H1 (cell line): ENCODE results near the gene SPATA31E1. TPM values are rescaled to one million over a fixed set of nuclear protein-coding genes. Genes with fewer than 3 reads are reported as not detected.

Experiments
- CTCF ChIA-PET: fragments of 300-600 bp; sonication (Branson Sonifier 250); formaldehyde crosslinking; loops from one replicate; lab custom pipeline; 2021; ENCODE audit not compliant: partially characterized antibody; lab: Charles Lee
- POLR2A ChIA-PET: fragments of 300-600 bp; sonication (Branson Sonifier 250); formaldehyde crosslinking; loops from one replicate; lab custom pipeline; 2021; ENCODE audit warnings: inconsistent platforms; ENCODE audit not compliant: partially characterized antibody; lab: Charles Lee
- DNase-seq, 2 experiments: peaks; one replicate each; pipeline versions ENCODE4 v3.0.0 to v3.0.0-alpha.2; 2010 to 2022; ENCODE audit warnings: low spot score in 2 of 2, low read depth in 1 of 2, mixed read lengths in 1 of 2
- FAIRE-seq: peaks from 2 replicates; lab custom pipeline; 2011; peaks lifted over from hg19 to GRCh38; lab: Jason Lieb, UNC
- H2AFZ ChIP-seq: 2 replicates; pipeline ENCODE4 v1.8.1; 2012; ENCODE audit warnings: low read length, inconsistent platforms
- H2AK5ac ChIP-seq: 2 replicates; pipeline ENCODE4 v1.6.1; 2013; ENCODE audit warnings: low read depth, low read length
- H2BK120ac ChIP-seq: replicated peaks from 2 replicates; pipeline ENCODE3; 2013; ENCODE audit warnings: low read depth, low read length, inconsistent platforms
- H2BK12ac ChIP-seq: 2 replicates; pipeline ENCODE4 v1.6.1; 2013; ENCODE audit warnings: low read depth, low read length
- H2BK15ac ChIP-seq: 2 replicates; pipeline ENCODE4 v1.6.1; 2013; ENCODE audit warnings: low read length
- H2BK20ac ChIP-seq: 2 replicates; pipeline ENCODE4 v1.6.1; 2013; ENCODE audit warnings: low read length
- H2BK5ac ChIP-seq: 2 replicates; pipeline ENCODE4 v1.6.1; 2013; ENCODE audit warnings: low read depth, low read length
- H3K14ac ChIP-seq: 2 replicates; pipeline ENCODE4 v1.6.1; 2013; ENCODE audit warnings: inconsistent platforms; ENCODE audit not compliant: insufficient read length
- H3K18ac ChIP-seq: 2 replicates; pipeline ENCODE4 v1.6.1; 2013; ENCODE audit warnings: low read length; ENCODE audit errors: extremely low read depth
- H3K23ac ChIP-seq: 2 replicates; pipeline ENCODE4 v1.6.1; 2013; ENCODE audit warnings: inconsistent platforms; ENCODE audit not compliant: insufficient read length
- H3K23me2 ChIP-seq: 2 replicates; pipeline ENCODE4 v1.6.1; 2013; ENCODE audit warnings: low read depth, low read length
- H3K27ac ChIP-seq: 2 replicates; pipeline ENCODE4 v1.6.1; 2011; ENCODE audit warnings: low read depth, low read length, inconsistent platforms
- H3K27me3 ChIP-seq, 4 experiments: replicated peaks in 1 of 4; 1 replicate in 1 of 4; 2 replicates in 3 of 4; pipeline versions ENCODE4 v1.6.1 to v1.8.1; 2011 to 2013; ENCODE audit warnings: low read length in 3 of 4, mild to moderate bottlenecking in 3 of 4, inconsistent platforms in 2 of 4, mixed read lengths in 2 of 4, moderate library complexity in 1 of 4; ENCODE audit not compliant: control insufficient read depth in 3 of 4, insufficient read depth in 3 of 4; ENCODE audit errors: extremely low read depth in 1 of 4
- H3K36me3 ChIP-seq, 4 experiments: 2 replicates each; pipeline versions ENCODE4 v1.6.1 to v1.8.1; 2011 to 2013; ENCODE audit warnings: mild to moderate bottlenecking in 4 of 4, low read length in 3 of 4, moderate library complexity in 2 of 4, control low read depth in 1 of 4, inconsistent platforms in 1 of 4; ENCODE audit not compliant: insufficient read depth in 4 of 4, control insufficient read depth in 2 of 4
- H3K4ac ChIP-seq: replicated peaks from 2 replicates; pipeline ENCODE3; 2013; ENCODE audit warnings: low read length, low read depth, mixed read lengths, inconsistent platforms; ENCODE audit not compliant: insufficient read length
- H3K4me1 ChIP-seq, 4 experiments: replicated peaks in 1 of 4; 1 replicate in 1 of 4; 2 replicates in 3 of 4; pipeline versions ENCODE4 v1.6.1 to v1.8.1; 2011 to 2013; ENCODE audit warnings: low read length in 3 of 4, inconsistent platforms in 2 of 4, mixed read lengths in 1 of 4; ENCODE audit not compliant: insufficient read depth in 4 of 4, control insufficient read depth in 3 of 4
- H3K4me2 ChIP-seq, 2 experiments: 2 replicates each; pipeline versions ENCODE4 v1.6.1 to v1.8.1; 2011 to 2013; ENCODE audit warnings: low read depth in 2 of 2, low read length in 2 of 2, control low read depth in 1 of 2, inconsistent platforms in 1 of 2, mild to moderate bottlenecking in 1 of 2; ENCODE audit not compliant: insufficient read depth in 1 of 2
- H3K4me3 ChIP-seq, 4 experiments: fragments of 200-600, 300-600 bp in 1 of 4; sonication (generic), shearing (Covaris generic), sonication (Bioruptor Twin) in 1 of 4; 2 replicates each; pipeline versions ENCODE4 v1.5.1 to v1.8.1; 2011 to 2016; ENCODE audit warnings: low read length in 4 of 4, low read depth in 3 of 4, control low read depth in 2 of 4, inconsistent platforms in 2 of 4, mild to moderate bottlenecking in 2 of 4, mixed read lengths in 1 of 4, moderate library complexity in 1 of 4; ENCODE audit not compliant: insufficient read depth in 2 of 4; ENCODE audit errors: extremely low read depth in 1 of 4
- H3K56ac ChIP-seq: replicated peaks from 2 replicates; pipeline ENCODE3; 2013; ENCODE audit warnings: low read depth, mild to moderate bottlenecking, mixed read lengths, low read length, inconsistent platforms; ENCODE audit not compliant: insufficient read length
- H3K79me1 ChIP-seq: 2 replicates; pipeline ENCODE4 v1.6.1; 2013; ENCODE audit warnings: low read depth, low read length, control low read depth
- H3K79me2 ChIP-seq, 2 experiments: 2 replicates each; pipeline versions ENCODE4 v1.6.1 to v1.8.1; 2012 to 2013; ENCODE audit warnings: low read length in 2 of 2, mild to moderate bottlenecking in 2 of 2, inconsistent platforms in 1 of 2; ENCODE audit not compliant: insufficient read depth in 2 of 2, control insufficient read depth in 1 of 2
- H3K9ac ChIP-seq, 4 experiments: replicated peaks in 1 of 4; 1 replicate in 1 of 4; 2 replicates in 3 of 4; pipeline versions ENCODE4 v1.6.1 to v1.8.1; 2011 to 2013; ENCODE audit warnings: low read depth in 3 of 4, low read length in 3 of 4, control low read depth in 2 of 4, mild to moderate bottlenecking in 2 of 4, moderate library complexity in 2 of 4, inconsistent platforms in 1 of 4; ENCODE audit errors: extremely low read depth in 1 of 4
- H3K9me3 ChIP-seq, 2 experiments: 2 replicates each; pipeline versions ENCODE4 v1.6.1 to v1.8.1; 2012 to 2013; ENCODE audit warnings: mild to moderate bottlenecking in 2 of 2, moderate library complexity in 2 of 2, control low read depth in 1 of 2, inconsistent platforms in 1 of 2, low read depth in 1 of 2, low read length in 1 of 2, mixed read lengths in 1 of 2; ENCODE audit not compliant: insufficient read depth in 2 of 2
- H4K20me1 ChIP-seq, 2 experiments: replicated peaks in 1 of 2; 2 replicates each; pipeline versions ENCODE3 to v1.8.1; 2011 to 2013; ENCODE audit warnings: inconsistent platforms in 2 of 2, low read length in 2 of 2, mild to moderate bottlenecking in 1 of 2; ENCODE audit not compliant: insufficient read depth in 2 of 2, control insufficient read depth in 1 of 2
- H4K5ac ChIP-seq: 2 replicates; pipeline ENCODE4 v1.6.1; 2013; ENCODE audit warnings: low read length, low read depth, mixed read lengths, inconsistent platforms; ENCODE audit not compliant: insufficient read length
- H4K8ac ChIP-seq: 2 replicates; pipeline ENCODE4 v1.8.0; 2013; ENCODE audit warnings: mild to moderate bottlenecking, moderate library complexity, low read length, inconsistent platforms; ENCODE audit not compliant: insufficient read depth; ENCODE audit errors: extremely low read depth
- H4K91ac ChIP-seq: replicated peaks from 2 replicates; pipeline ENCODE3; 2013; ENCODE audit warnings: low read length, mixed read lengths, inconsistent platforms; ENCODE audit not compliant: insufficient read length
- BRCA1 ChIP-seq: IDR thresholded peaks from 2 replicates; pipeline ENCODE4 v1.6.1; 2012; ENCODE audit warnings: low read depth, low read length, improper control_type of control experiment
- CHD1 ChIP-seq: IDR thresholded peaks from 2 replicates; pipeline ENCODE4 v1.6.1; 2012; ENCODE audit warnings: low read depth, low read length, improper control_type of control experiment
- CHD2 ChIP-seq: IDR thresholded peaks from 2 replicates; pipeline ENCODE4 v1.6.1; 2012; ENCODE audit warnings: low read length, improper control_type of control experiment
- CTBP2 ChIP-seq: IDR thresholded peaks from 2 replicates; pipeline ENCODE4 v1.7.0; 2011; ENCODE audit warnings: borderline replicate concordance, mild to moderate bottlenecking, moderate library complexity, mixed read lengths, low read length; ENCODE audit not compliant: insufficient read depth, insufficient read length
- EP300 ChIP-seq, 2 experiments: IDR thresholded peaks; 1 replicate in 1 of 2; 2 replicates in 1 of 2; pipeline ENCODE4 v1.6.1; 2011 to 2012; ENCODE audit warnings: low read depth in 2 of 2, low read length in 2 of 2, mild to moderate bottlenecking in 2 of 2, borderline replicate concordance in 1 of 2, inconsistent platforms in 1 of 2, moderate library complexity in 1 of 2
- POLR2A ChIP-seq, 2 experiments: IDR thresholded peaks; 1 replicate in 1 of 2; 2 replicates in 1 of 2; pipeline ENCODE4 v1.6.1; 2011; ENCODE audit warnings: low read depth in 2 of 2, low read length in 2 of 2, mild to moderate bottlenecking in 2 of 2; ENCODE audit errors: control extremely low read depth in 1 of 2
- POU5F1 ChIP-seq: IDR thresholded peaks from 2 replicates; pipeline ENCODE4 v1.6.1; 2011; ENCODE audit warnings: low read depth, mild to moderate bottlenecking, low read length, moderate library complexity
- SP1 ChIP-seq: IDR thresholded peaks from 2 replicates; pipeline ENCODE4 v1.6.1; 2011; ENCODE audit warnings: low read depth, low read length
- SP2 ChIP-seq: IDR thresholded peaks from 2 replicates; pipeline ENCODE4 v1.6.1; 2012; ENCODE audit warnings: mild to moderate bottlenecking, low read length, inconsistent platforms
- TAF7 ChIP-seq: optimal IDR thresholded peaks from 2 replicates; pipeline ENCODE3; 2011; ENCODE audit warnings: low read depth, mild to moderate bottlenecking, inconsistent platforms, low read length, moderate library complexity, borderline replicate concordance
- TBP ChIP-seq: IDR thresholded peaks from 2 replicates; pipeline ENCODE4 v1.6.1; 2011; ENCODE audit warnings: low read depth, low read length, improper control_type of control experiment
- WGBS, 2 experiments: shearing (Covaris generic) in 1 of 2; methylation state at CpG; one replicate each; pipeline versions ENCODE4 v1.1.6 to v1.1.7; 2013 to 2015; ENCODE audit warnings: low lambda C conversion rate in 2 of 2, mixed read lengths in 2 of 2, inconsistent platforms in 1 of 2, low coverage in 1 of 2, missing lambda C conversion rate in 1 of 2; ENCODE audit not compliant: insufficient replicate concordance in 2 of 2, insufficient coverage in 1 of 2, insufficient read length in 1 of 2; ENCODE audit errors: extremely low coverage in 1 of 2, missing lambda C conversion rate in 1 of 2; 5-methylcytosine and 5-hydroxymethylcytosine counted together
- polyA plus RNA-seq, 7 experiments: library from polyadenylated mRNA; depleted of rRNA in 3 of 7; stranded (reverse) in 5 of 7; unstranded in 2 of 7; fragments of >200 nt in 5 of 7; fragments of 200-250 nt in 2 of 7; gene quantifications; 1 replicate in 5 of 7; 2 replicates in 1 of 7; 4 replicates in 1 of 7; pipeline versions ENCODE4 v1.2.1 to v1.2.3, GENCODE V29; 2011 to 2013; ENCODE audit warnings: missing spikeins in 2 of 7, mixed read lengths in 2 of 7
- total RNA-seq: library from RNA; stranded (reverse); fragmentation: NEBNext Ultra II Directional; extraction: Animal tissue kit (Norgen Biotek cat#: 25700); gene quantifications from 2 replicates; pipeline ENCODE4 v1.2.1, GENCODE V29; 2021
- TF ChIP-seq, protein P1 (sequence below): IDR thresholded peaks from 2 replicates; pipeline ENCODE4 v1.6.1; 2011; ENCODE audit warnings: low read depth, mild to moderate bottlenecking, low read length; ENCODE audit not compliant: insufficient read depth

The SPATA31E1 gene
- total and polyA plus RNA-seq, 2 of the 8 experiments (the other 6 are each of a cell fraction or from before 2014, with no cell fraction given): 0.05 to 0.09 TPM

DNA sequence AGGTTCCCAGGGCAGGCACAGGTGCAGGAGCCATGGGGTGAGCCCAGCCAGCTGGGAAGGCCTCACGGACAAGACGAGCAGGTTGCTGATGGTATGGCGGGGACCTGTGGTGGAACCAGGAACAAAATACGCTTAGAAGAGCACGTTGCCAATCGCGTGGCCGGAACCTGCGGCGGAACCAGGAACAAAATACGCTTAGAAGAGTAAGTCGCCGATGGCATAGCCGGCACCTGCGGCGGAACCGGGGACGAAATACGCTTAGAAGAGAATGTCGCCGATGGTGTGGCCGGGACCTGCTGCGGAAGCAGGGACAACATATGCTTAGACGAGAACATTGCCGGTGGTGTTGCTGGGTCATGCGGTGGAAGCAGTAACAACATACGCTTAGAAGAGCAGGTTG lies 23.5 kb upstream of the SPATA31E1 start:
- DNase-seq: no peak
- TF ChIP-seq POLR2A (IDR thresholded peaks at IDR 0.05; ENCODE audit: control extremely low read depth in 1 of 2, low read depth in 2 of 2, low read length in 2 of 2) (no peak), BRCA1 (no peak), EP300 (IDR thresholded peaks at IDR 0.05; ENCODE audit: borderline replicate concordance in 1 of 2, low read depth in 2 of 2, low read length in 2 of 2) (no peak), TAF7 (no peak), CHD1 (no peak), TBP (no peak), CTBP2 (no peak), SP2 (no peak), CHD2 (no peak), POU5F1 (no peak), SP1 (no peak)
- TF ChIP-seq, protein P1, sequence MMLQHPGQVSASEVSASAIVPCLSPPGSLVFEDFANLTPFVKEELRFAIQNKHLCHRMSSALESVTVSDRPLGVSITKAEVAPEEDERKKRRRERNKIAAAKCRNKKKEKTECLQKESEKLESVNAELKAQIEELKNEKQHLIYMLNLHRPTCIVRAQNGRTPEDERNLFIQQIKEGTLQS: no peak

More for the DNA sequence above, 23.5 kb upstream of the SPATA31E1 start:
- no peaks in the 10 kb centered on the region for H3K79me1 ChIP-seq
- H3K4me2 ChIP-seq: no peak overlapping the region
- FAIRE-seq: no peak
- no peaks in the 10 kb centered on the region for H3K79me2 ChIP-seq
- CTCF ChIA-PET: no interaction called here
- no peak overlapping the region for H2BK12ac ChIP-seq
- H4K8ac ChIP-seq: no peak overlapping the region
- H3K18ac ChIP-seq: no peak overlapping the region
- 96% methylated on average over 27 of the region's 27 CpGs; no CpG with 5 or more reads in 1 of the 2 experiments for WGBS, 2 experiments
- H3K4ac ChIP-seq: no peak overlapping the region
- H4K20me1 ChIP-seq: no peaks in the 10 kb centered on the region
- no peak overlapping the region for H3K9ac ChIP-seq
- H3K4me3 ChIP-seq: no peak overlapping the region
- H2BK20ac ChIP-seq: no peak overlapping the region
- no peak overlapping the region for H4K91ac ChIP-seq
- no peak overlapping the region for H4K5ac ChIP-seq
- H3K27me3 ChIP-seq: no peaks in the 10 kb centered on the region; a peak in 1 of 7 replicates
- H2BK120ac ChIP-seq: no peak overlapping the region
- H2BK15ac ChIP-seq: no peak overlapping the region
- H3K14ac ChIP-seq: no peak overlapping the region
- H3K36me3 ChIP-seq: no peaks in the 10 kb centered on the region
- H2BK5ac ChIP-seq: no peak overlapping the region
- H3K23me2 ChIP-seq: no peaks in the 10 kb centered on the region
- H2AFZ ChIP-seq: no peak overlapping the region
- peaks cover 5 to 19% of the 10 kb centered on the region in 2 experiments; a peak in 1 of 4 replicates for H3K9me3 ChIP-seq
- no peak overlapping the region for H2AK5ac ChIP-seq
- no peak overlapping the region for H3K23ac ChIP-seq
- H3K27ac ChIP-seq: no peak overlapping the region
- POLR2A ChIA-PET: no interaction called here
- H3K4me1 ChIP-seq: peaks cover 0 to 5% (median 2%) of the 10 kb centered on the region in 4 experiments; a peak in 4 of 7 replicates
- no peak overlapping the region for H3K56ac ChIP-seq
